CD14-positive monocyte (primary cell): ENCODE data around the gene SUN5. TPM values are rescaled to one million over a fixed set of nuclear protein-coding genes. Genes with fewer than 3 reads are reported as not detected.

ENCODE experiments used
- DNase-seq, 3 donors: peaks; one replicate each; pipeline ENCODE4 v3.0.0-alpha.2; 2011 to 2022
- H2AFZ ChIP-seq: 2 replicates; pipeline ENCODE4 v1.6.0; 2012; ENCODE audit warnings: mild to moderate bottlenecking, low read depth, low read length, inconsistent platforms; ENCODE audit not compliant: insufficient read depth, poor library complexity, severe bottlenecking
- H3K27ac ChIP-seq, 2 donors: 1 replicate in 1 of 2; 2 replicates in 1 of 2; pipeline ENCODE4 v1.5.1; 2012 to 2013; ENCODE audit warnings: low read length in 2 of 2, control low read depth in 1 of 2, inconsistent platforms in 1 of 2, low read depth in 1 of 2, mild to moderate bottlenecking in 1 of 2
- H3K27me3 ChIP-seq, 2 donors: one replicate each; pipeline versions ENCODE4 v1.6.0 to v1.6.1; 2011 to 2013; ENCODE audit warnings: low read length in 2 of 2; ENCODE audit not compliant: control insufficient read depth in 2 of 2, insufficient read depth in 2 of 2
- H3K36me3 ChIP-seq, 2 donors: replicated peaks in 1 of 2; 1 replicate in 1 of 2; 2 replicates in 1 of 2; pipeline versions ENCODE4 v1.5.1 to v1.6.1; 2012 to 2013; ENCODE audit warnings: low read length in 2 of 2, control low read depth in 1 of 2, inconsistent platforms in 1 of 2, mild to moderate bottlenecking in 1 of 2; ENCODE audit not compliant: insufficient read depth in 2 of 2, control insufficient read depth in 1 of 2
- H3K4me1 ChIP-seq, 2 donors: 1 replicate in 1 of 2; 2 replicates in 1 of 2; pipeline versions ENCODE4 v1.5.1 to v1.6.1; 2012 to 2013; ENCODE audit warnings: low read length in 2 of 2, control low read depth in 1 of 2, inconsistent platforms in 1 of 2, mild to moderate bottlenecking in 1 of 2, moderate library complexity in 1 of 2; ENCODE audit not compliant: insufficient read depth in 2 of 2, control insufficient read depth in 1 of 2
- H3K4me2 ChIP-seq: replicated peaks from 2 replicates; pipeline ENCODE3; 2012; ENCODE audit warnings: low read length, moderate library complexity, mild to moderate bottlenecking; ENCODE audit not compliant: poor library complexity, severe bottlenecking; ENCODE audit errors: extremely low read depth
- H3K4me3 ChIP-seq, 3 experiments: fragments of 200-600 bp in 1 of 3; sonication (generic) in 1 of 3; replicated peaks in 1 of 3; 1 replicate in 2 of 3; 2 replicates in 1 of 3; pipeline ENCODE4 v1.5.1; 2011 to 2013; ENCODE audit warnings: low read length in 3 of 3, mild to moderate bottlenecking in 3 of 3, control low read depth in 2 of 3, low read depth in 2 of 3, inconsistent platforms in 1 of 3, moderate library complexity in 1 of 3
- H3K79me2 ChIP-seq: 2 replicates; pipeline ENCODE4 v1.6.0; 2012; ENCODE audit warnings: mild to moderate bottlenecking, control low read depth, inconsistent platforms, low read length, moderate library complexity; ENCODE audit not compliant: insufficient read depth
- H3K9ac ChIP-seq: 2 replicates; pipeline ENCODE4 v1.6.0; 2017; ENCODE audit warnings: low read length, mild to moderate bottlenecking; ENCODE audit not compliant: insufficient read depth, poor library complexity, severe bottlenecking
- H3K9me3 ChIP-seq, 2 donors: replicated peaks in 1 of 2; 1 replicate in 1 of 2; 2 replicates in 1 of 2; pipeline versions ENCODE4 v1.5.1 to v1.6.1; 2012 to 2013; ENCODE audit warnings: low read length in 2 of 2, control low read depth in 1 of 2; ENCODE audit not compliant: control insufficient read depth in 1 of 2, insufficient read depth in 1 of 2
- H4K20me1 ChIP-seq: 2 replicates; pipeline ENCODE4 v1.6.0; 2012; ENCODE audit warnings: mild to moderate bottlenecking, low read length, control low read depth, moderate library complexity; ENCODE audit not compliant: insufficient read depth
- H3K27ac Mint-ChIP-seq, 7 donors: one replicate each; pipeline ENCODE4 v1.8.0; 2020; ENCODE audit warnings: mild to moderate bottlenecking in 7 of 7, mixed read lengths in 7 of 7, moderate library complexity in 6 of 7, inconsistent platforms in 2 of 7
- H3K27me3 Mint-ChIP-seq, 3 donors: one replicate each; pipeline ENCODE4 v1.8.0; 2021 to 2022; ENCODE audit warnings: low read depth in 3 of 3, mild to moderate bottlenecking in 3 of 3, mixed read lengths in 3 of 3, moderate library complexity in 3 of 3, inconsistent platforms in 1 of 3
- H3K36me3 Mint-ChIP-seq, 2 donors: one replicate each; pipeline ENCODE4 v1.8.0; 2020; ENCODE audit warnings: mixed read lengths in 2 of 2, inconsistent platforms in 1 of 2, mild to moderate bottlenecking in 1 of 2
- H3K4me1 Mint-ChIP-seq: one replicate; pipeline ENCODE4 v1.8.0; 2020; ENCODE audit warnings: mild to moderate bottlenecking, mixed read lengths
- H3K4me3 Mint-ChIP-seq, 2 donors: one replicate each; pipeline ENCODE4 v1.8.0; 2020; ENCODE audit warnings: mild to moderate bottlenecking in 2 of 2, mixed read lengths in 2 of 2, moderate library complexity in 1 of 2
- H3K9me3 Mint-ChIP-seq, 7 donors: one replicate each; pipeline ENCODE4 v1.8.0; 2020 to 2022; ENCODE audit warnings: mixed read lengths in 7 of 7, mild to moderate bottlenecking in 6 of 7, moderate library complexity in 6 of 7, inconsistent platforms in 2 of 7
- CTCF ChIP-seq: fragments of 200-600 bp; IDR thresholded peaks from one replicate; pipeline ENCODE4 v1.8.0; 2022; ENCODE audit warnings: antibody characterized with exemption, mild to moderate bottlenecking
- WGBS: methylation state at CpG from one replicate; pipeline ENCODE4 v1.1.5; 2013; ENCODE audit warnings: missing lambda C conversion rate; ENCODE audit not compliant: insufficient coverage; 5-methylcytosine and 5-hydroxymethylcytosine counted together
- intact Hi-C, 2 donors: fragments of 100-400 bp; cut with micrococcal nuclease; formaldehyde crosslinking; loops; one replicate each; pipeline versions ENCODE4 v1.15.0 to v1.15.1; 2023
- polyA plus RNA-seq, 3 donors: library from polyadenylated mRNA; depleted of rRNA in 1 of 3; unstranded in 2 of 3; stranded (reverse) in 1 of 3; fragments of 300-500 nt in 2 of 3; fragments of >200 nt in 1 of 3; fragmentation: Illumina TruSeq in 2 of 3; gene quantifications; 1 replicate in 2 of 3; 2 replicates in 1 of 3; pipeline ENCODE4 v1.2.3, GENCODE V29; 2012 to 2021

SUN5 gene
- polyA plus RNA-seq, 3 donors = not detected

- H3K4me3 ChIP-seq = no peak overlapping the region
- H3K9me3 ChIP-seq = no peaks in the 10 kb centered on the region
- no peaks in the 10 kb centered on the region for H4K20me1 ChIP-seq
- 95% methylated on average over 21 of the region's 23 CpGs for WGBS
- no peak overlapping the region for H3K27ac ChIP-seq
- no peak overlapping the region for H2AFZ ChIP-seq
- no peaks in the 10 kb centered on the region for H3K4me1 ChIP-seq
- Mint-ChIP-seq H3K36me3 (no peaks in the 10 kb centered on the region), H3K4me1 (no peaks in the 10 kb centered on the region), H3K4me3 (no peak overlapping the region), H3K9me3 (peaks cover 0 to 2% (median 0%) of the 10 kb centered on the region in 7 donors), H3K27me3 (peaks cover 1 to 3% (median 1%) of the 10 kb centered on the region in 3 donors), H3K27ac (no peak overlapping the region)
- H3K27me3 ChIP-seq = no peaks in the 10 kb centered on the region
- H3K36me3 ChIP-seq = no peaks in the 10 kb centered on the region
- intact Hi-C loops = no loop called here
- no peak overlapping the region for H3K4me2 ChIP-seq
- TF ChIP-seq CTCF = no peak
- H3K9ac ChIP-seq = no peak overlapping the region
- DNase-seq = no peak
- H3K79me2 ChIP-seq = no peaks in the 10 kb centered on the region
These were observed 15.4 kb upstream of the SUN5 start for GRCh38 chr20:33019465-33020277.

- DNase-seq = no peak
- H3K27ac Mint-ChIP-seq = no peak overlapping the region
- H3K4me3 Mint-ChIP-seq = no peak overlapping the region
These were observed 14.1 kb upstream of the SUN5 start for GRCh38 chr20:33018169-33018931.

More at GRCh38 chr20:33018169-33018931, 14.1 kb upstream of the SUN5 start:
- Histone ChIP-seq H3K27ac (no peak overlapping the region), H3K79me2 (no peaks in the 10 kb centered on the region), H3K4me3 (no peak overlapping the region), H3K27me3 (no peaks in the 10 kb centered on the region), H3K4me1 (no peaks in the 10 kb centered on the region), H2AFZ (no peak overlapping the region), H3K36me3 (no peaks in the 10 kb centered on the region), H3K4me2 (no peak overlapping the region), H4K20me1 (no peaks in the 10 kb centered on the region), H3K9me3 (no peaks in the 10 kb centered on the region), H3K9ac (no peak overlapping the region)
- WGBS = 68% methylated on average over 13 of the region's 14 CpGs
- H3K36me3 Mint-ChIP-seq = no peaks in the 10 kb centered on the region
- TF ChIP-seq CTCF = no peak
- intact Hi-C loops = no loop called here
- peaks cover 1 to 3% (median 1%) of the 10 kb centered on the region in 3 donors for H3K27me3 Mint-ChIP-seq
- H3K4me1 Mint-ChIP-seq = no peaks in the 10 kb centered on the region
- H3K9me3 Mint-ChIP-seq = peaks cover 0 to 2% (median 0%) of the 10 kb centered on the region in 7 donors
